Left lobe of liver (tissue), 2 donors: Measurements from ENCODE around the gene CRNKL1. TPM values are rescaled to one million over a fixed set of nuclear protein-coding genes. Genes with fewer than 3 reads are reported as not detected.

Experiments
- ATAC-seq: fragments of 200-7000 bp; cut with Tn5 transposase; one replicate; pipeline ENCODE4 v1.9.1; 2020; ENCODE audit warnings: mild to moderate bottlenecking, moderate library complexity
- DNase-seq: peaks from one replicate; pipeline ENCODE4 v3.0.0-alpha.2; 2020; ENCODE audit warnings: low spot score
- total RNA-seq: library from RNA; stranded (reverse); gene quantifications from one replicate; pipeline ENCODE4 v1.2.1, GENCODE V29; 2021
- donor health status: DM: no; HTN: no; CAD: no; lungs with moderate emphysema.
- donor health status: DM: no; HTN: yes; CAD: no.

Gene CRNKL1
- total RNA-seq, 1 donor from 2014 or later, result 8.7 TPM

DNA sequence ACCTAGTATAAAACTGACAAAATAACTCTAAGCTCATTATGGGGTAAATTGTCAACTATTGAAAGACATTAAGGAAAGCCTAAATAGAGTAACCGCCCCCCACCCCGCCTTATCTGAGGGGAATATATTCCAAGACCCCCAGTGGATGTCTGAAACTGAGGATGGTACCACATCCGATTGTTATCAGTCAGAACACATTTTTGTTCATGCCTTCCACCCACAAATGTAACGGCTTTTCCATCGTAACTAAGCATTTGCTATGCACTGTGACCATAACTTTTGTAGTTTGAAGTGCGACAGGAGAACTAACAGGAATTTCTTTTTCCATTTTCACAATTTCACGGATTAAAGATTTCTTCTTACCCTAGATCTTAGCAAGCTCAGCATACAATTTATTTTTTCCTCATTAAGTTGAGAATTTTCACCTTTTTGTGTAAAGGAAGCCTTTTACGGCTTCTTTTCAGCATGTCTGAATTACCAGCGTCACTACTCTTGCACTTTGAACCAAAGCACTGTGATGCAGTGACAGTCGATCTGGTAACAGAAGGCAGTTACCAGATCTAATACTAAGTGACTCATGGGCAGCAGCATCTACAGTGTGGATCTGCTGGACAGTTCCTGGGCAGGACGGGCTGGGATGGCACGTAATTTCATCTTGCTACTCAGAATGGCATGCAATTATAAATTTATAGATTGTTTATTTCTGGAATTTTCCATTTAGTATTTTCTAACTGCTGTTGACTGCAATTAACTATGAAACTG, 11.9 kb upstream of the CRNKL1 start:
- ATAC-seq (no peak), DNase-seq (no peak)

DNA sequence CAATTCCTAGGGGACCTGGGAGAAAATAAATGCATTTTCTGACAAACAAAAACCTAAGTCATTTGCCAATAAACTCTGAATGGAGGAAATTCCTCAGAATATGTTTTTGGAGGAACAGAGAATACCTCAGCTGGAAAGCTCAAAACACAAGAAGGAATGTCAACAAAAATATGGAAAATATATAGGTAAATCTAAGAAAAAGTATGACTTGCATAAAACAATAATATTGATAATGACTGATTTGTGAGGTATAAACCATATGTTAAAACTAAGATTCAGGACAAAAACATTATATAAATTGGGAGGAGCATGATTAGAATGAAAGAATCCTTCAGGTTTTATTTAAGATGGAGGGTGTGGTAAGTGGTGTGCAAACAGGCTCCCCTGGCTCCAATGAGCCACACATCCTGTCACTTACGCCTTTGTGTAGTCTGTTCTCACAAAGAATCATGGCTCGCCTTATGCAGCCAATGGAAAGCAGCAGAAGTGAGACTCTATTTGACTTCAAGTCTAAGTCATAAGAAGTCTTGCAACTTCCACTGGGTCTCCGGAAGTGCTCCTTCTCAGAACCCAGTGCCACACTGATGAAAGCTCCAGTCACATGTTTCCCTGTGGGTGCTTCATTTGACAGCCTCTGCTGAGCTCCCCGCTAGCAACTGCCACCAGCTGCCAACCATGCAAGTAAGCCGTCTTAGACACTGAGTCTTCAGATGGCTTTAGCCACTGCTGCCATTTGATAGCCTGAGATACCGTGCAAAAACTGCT, 8.2 kb upstream of the CRNKL1 start:
- DNase-seq, result no peak
- ATAC-seq, result no peak

DNA sequence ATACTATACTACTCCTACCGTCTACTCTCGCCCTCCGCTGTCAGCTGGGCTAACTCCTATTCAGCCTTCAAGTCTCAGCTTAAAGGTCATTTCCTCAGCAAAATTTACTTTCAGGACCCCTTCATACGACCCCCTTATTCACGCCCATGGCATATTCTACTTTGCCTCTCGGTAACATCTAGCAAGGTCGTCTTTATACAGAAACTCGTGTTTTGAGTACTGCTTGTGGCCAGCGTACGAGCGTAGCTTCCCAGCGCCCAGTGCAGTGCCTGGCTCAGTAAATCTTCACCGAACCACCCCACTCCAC, 546 bp downstream of the CRNKL1 start:
- no peak for DNase-seq
- peak; percentile 26 for ATAC-seq

DNA sequence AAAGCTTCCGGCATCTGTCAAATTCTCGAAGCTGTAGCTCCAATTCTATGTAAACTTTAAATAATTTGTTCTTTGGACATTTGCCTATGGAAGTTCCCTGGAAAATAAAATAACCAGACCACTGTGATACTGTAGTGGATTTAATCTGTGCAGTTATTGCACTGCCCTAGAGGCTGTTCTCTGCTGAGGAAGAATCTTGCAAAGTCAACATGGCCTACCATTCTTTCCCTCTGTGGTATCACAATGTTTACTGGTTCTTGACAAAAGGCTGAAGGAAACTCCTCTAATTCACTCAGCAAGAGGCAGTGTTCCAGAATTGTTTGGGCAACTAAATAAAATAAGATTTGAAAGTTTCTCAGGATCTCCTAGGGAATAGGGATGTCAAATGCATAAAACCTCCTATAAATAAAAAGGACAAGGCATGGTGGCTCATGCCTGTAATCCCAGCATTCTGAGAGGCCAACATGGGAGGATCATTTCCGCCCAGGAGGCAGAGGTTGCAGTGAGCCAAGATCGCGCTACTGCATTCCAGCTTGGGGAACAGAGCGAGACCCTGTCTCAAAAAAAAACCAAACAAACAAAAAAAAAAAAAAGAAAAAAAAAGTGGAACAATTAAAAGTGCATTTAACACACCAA, 12.4 kb downstream of the CRNKL1 start:
- DNase-seq (no peak), ATAC-seq (no peak)

DNA sequence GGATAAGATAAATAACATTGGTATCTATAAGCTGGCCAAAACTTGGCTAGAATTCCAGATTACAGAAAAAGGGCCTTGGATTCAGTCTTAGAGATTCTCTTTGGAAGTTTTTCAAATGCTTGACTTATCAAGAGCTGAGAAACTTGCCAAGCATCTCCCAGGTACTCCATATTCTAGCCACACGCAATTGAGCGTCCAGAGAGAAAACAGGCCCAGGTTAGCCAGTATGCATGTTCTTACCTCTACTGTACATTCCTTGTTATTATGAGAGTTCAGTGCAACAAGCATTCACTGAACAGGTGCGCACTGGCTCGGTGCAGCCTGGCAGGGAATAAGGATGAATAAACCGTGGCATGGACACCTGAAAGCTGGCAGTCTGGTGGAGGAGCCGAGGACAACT, 13.7 kb downstream of the CRNKL1 start:
- DNase-seq, result no peak
- no peak for ATAC-seq

DNA sequence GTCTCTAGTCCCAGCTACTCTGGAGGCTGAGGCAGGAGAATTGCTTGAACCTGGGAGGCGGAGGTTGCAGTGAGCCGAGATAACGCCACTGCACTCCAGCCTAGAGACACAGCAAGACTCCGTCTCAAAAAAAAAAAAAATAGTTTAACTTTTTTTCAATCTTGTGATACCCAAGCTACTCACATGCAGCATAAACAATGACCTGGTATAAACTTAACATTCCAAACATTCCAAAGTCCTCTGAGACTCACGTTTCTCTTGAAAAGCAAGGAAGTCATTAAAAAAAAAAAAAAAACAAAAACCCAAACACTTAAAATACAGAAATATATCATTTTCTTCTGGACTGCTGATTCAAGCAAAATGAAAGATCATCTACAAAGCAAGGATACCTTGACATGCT, 14.3 kb downstream of the CRNKL1 start:
- DNase-seq, result no peak
- ATAC-seq, result no peak

DNA sequence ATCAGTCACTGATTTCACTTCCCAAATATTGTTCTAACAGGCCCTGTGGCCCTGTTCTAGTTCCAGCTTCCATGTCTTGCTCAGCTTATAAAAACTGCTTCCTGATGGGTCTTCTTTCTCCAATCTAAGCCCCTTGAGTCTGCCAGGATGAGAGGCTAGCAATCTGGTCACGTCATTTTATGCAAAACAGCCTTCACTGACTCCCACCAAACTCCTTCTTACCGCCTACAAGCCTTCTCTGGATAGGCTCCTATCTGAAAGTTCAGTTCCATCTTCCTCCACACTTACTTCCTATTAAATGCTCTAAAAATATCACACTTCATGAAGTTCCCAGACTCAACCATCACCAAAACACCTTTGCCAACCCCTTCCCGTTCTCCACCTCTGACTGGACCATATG, 15.5 kb downstream of the CRNKL1 start:
- DNase-seq (no peak), ATAC-seq (no peak)

DNA sequence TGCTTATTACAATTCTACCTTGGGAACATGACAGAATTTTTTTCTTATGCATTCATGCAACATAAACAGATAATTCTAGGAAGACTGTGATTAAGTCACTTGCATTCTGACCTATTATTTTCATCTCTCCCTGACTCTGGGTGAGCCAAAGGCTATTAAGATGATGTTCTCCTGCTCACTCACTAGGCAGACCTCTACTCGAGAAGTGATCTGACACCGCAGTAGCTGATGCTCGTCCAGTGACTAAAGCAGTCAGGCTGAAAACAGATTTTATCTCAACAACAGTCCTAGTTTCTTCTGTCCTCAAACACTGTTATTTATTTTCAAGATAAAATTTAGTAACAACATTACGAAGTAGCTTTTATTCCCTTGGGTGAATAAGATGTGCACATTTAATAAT, 17.8 kb downstream of the CRNKL1 start:
- ATAC-seq (no peak), DNase-seq (no peak)

DNA sequence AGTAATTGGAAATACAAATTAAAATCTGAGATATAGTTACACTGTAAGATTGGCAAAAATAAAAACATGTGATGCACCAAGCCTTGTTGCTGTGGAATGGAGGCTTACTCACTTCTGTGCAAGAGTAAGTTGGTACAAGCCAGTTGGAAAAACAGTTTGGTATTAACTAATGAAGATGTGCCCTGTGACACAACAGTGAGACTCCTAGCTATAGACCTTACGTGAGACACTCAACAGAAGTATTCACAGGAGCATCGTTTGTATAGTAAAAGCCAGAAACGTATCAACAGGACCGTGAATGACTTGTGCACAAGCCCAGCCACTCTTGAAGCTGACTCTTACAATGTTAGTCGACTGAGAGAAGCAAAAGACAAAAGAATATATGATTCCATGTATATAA, 20.5 kb downstream of the CRNKL1 start:
- DNase-seq (no peak), ATAC-seq (no peak)

DNA sequence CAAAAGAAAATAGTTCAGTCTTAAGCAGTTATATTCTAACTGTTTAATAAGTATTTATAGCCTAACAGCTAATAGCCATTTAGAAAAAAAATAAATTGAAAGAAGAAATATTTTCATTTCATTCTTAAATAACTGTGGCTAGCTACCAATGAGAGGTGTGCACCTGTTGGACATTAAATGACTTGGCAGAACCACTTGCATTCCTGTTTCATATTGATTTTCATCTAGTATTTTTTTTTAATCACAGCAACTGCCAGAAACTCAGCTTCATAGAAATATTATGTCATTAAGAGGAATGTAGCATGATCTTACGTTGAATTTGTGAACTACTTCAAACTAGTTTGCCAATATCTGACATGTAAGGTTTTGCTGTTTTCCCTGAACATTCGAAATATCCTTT, 25.0 kb downstream of the CRNKL1 start:
- ATAC-seq (no peak), DNase-seq (no peak)

DNA sequence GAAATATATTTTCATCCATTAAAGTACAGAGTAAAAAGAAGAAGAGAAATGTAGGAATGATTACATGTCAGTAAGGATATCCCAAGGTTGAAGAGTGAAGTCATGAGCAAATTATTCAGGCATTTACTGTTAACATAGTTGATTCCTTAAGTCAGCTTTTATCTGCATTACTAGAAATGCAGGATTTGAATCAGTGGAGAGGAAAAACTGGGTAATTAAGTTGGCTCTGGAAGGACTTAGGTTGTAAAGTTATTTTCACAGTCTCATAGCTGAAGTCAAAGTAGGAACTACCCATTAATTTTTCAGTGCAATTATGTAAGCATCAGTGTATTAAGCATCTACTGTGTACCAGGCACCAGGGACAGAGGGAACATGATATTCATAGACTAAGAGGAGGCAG, 27.3 kb downstream of the CRNKL1 start:
- ATAC-seq (no peak), DNase-seq (no peak)

DNA sequence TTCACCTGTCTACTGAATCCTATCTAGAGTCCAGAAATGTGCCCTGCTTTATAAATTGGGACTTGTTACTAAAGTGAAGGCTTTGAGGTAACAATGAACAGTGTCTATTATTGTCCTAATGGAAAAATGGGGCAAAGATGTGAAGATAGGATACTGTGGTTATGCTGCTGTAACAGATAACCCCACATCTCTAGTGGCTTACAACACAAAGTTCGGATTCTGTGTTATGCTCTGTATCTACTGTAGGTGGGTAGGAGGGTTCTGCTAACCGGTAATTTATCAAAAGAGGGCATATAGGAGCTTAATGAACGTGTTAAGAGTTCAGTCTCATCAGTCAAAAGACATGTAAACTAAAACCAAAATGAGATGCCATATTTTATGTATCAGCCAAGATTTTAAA, 28.9 kb downstream of the CRNKL1 start:
- ATAC-seq, result no peak
- DNase-seq, result no peak

DNA sequence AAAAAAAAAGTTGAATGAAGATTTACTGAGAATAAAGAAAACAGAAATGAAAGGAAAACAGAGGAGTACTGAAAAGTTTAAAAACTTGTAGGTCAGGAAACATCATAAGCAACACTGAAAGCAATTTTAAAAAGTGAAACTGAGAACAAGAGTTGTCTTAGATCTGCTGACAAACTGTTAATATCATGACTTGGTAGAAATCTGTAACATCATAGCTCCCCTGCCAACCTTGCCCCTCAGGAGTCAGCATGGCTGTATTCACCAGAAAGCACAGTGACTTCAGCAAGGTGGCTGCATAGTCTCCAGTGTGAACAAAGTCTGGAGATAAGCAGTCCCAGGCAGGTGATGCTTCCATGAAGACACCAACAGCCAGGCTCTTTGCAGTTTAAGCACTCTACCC, 29.8 kb downstream of the CRNKL1 start:
- ATAC-seq, result no peak

DNA sequence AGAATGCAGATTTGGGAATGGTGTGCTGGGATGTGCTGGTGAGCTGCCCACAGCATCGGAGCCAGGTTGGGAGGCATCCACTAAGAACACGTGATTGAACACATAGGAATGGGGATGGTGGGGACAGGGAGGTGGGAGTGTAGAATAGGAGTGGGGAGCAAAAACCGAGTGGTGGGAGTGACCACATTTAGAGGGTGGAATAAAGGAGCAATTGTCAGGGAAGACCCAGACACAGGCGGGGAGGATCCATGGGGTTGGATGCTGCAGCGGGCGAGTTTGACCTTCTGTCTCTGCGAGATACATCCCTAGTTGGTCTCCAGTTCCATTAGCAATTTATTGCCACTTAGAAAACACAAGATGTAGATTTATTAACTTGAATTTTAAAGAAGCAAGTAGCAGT, 30.4 kb downstream of the CRNKL1 start:
- DNase-seq (no peak), ATAC-seq (no peak)

More for the DNA sequence above, 29.8 kb downstream of the CRNKL1 start:
- DNase-seq, result no peak

DNA sequence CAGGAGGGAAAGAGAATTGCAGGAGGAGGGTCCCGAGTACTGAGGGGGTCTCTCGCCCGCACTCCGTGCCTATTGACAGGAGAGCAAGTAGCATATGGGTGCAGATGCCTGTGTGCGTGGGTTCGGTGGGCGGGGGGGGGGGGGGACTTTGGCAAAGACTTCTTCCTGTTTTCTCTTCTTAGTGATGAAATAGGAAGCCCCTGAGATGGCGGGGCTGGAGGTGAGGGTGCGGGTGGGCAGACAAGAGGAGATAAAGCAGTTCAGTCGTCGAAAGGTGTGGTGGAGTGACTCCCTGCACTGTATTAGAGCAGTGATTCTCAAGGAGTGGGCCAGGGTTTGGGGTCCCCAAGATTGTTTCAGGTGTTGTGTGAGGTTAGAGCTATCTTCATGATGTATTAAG, 31.4 kb downstream of the CRNKL1 start:
- no peak for DNase-seq
- ATAC-seq, result no peak

DNA sequence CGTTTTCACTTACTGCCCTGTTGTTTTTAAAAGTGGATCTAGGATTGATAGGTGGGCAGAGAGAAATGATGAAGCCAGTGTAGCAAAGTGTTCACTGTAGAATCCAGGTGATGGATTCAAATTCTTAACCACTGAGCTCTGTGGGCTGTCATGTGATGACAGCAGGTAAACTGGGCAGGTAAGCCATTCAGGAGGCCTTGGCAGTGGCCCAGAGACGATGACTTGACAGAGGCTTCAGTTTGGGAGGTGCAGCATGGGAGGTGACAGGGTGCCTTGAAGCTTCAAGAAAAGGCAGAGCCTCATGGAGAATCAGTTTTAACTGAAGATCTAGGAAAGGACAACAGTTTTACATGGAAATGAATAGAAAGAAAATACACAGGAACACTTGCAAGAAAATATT, 33.1 kb downstream of the CRNKL1 start:
- DNase-seq, result no peak
- no peak for ATAC-seq

DNA sequence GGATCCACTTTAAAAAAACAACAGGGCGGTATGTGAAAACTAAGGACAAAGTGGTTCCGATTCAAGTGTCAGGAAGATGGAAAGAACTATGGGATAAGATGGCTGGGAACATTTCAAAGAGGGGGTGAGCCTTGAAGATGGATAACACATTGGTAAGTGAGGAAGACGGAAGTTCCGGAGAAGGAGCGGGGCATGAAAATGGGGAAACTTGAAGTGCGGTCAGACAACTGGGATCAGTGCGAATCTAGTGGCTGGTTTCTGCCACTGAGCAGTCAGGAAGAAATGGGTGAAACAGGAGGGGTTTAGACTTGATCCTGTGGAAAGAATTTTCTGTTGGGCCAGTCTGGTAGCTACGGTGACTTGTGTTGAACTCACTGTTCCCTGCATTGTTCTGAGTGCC, 33.9 kb downstream of the CRNKL1 start:
- ATAC-seq (no peak), DNase-seq (no peak)

DNA sequence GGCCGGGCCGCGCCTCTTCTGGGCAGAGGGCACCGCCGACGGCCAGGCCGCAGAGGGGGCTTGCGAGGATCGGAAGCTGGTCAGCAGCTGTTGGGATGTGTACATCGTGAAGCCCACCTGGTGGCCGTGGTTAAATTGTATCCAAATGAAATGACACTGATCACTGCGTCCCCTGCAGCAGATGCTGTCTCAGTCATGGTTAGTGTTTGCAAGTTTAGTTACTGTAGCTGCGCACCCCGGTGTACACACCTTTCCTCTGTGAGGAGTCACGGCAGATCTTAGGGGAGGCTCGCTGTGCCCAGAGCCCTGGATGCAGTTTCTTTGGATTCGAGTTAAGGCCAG, 34.5 kb downstream of the CRNKL1 start:
- ATAC-seq, result peak; percentile 15

DNA sequence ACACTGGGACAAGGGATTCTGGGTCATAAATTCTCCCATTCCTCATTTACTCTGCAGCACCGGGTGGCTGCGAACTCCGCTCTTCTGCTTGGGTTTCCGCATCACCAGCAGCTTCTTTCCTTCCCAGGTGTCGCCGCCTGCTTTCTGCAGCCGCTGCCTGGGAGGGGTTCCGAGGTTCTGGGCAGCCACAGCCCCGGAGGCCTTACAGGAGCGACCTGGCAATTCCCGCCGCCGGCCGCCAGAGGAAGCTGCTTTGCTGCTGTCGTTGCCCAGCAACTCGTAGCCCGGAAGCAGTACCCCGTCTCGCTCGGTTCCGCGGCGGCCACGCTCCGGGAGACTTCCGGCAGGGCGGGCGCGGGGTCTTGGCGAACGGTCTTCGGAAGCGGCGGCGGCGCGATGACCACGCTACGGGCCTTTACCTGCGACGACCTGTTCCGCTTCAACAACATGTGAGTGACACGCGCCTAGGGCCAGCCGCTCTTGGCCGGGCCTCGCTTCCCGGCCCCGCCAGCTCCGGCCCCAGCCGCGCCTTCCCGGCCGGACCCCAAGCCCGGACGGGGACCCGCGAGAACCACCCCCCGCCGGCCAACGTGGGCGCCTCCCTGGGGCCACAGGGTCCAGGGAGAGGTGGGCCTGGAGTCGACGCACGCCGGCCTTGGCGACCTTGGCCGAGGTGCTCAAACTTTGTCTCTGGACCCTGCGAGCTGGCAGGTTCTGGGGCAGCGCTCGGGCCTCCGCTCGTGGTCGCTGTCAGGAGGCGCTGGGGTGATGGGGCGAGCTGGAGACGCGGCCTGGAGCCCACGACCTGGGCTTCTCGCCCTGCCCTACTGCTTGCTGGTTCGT, 35.0 kb downstream of the CRNKL1 start, which contains the start of gene NAA20:
Gene NAA20, plus strand, starts transcription at position 362 of the 843 bp plus-strand sequence. Its CDS starts 35 bp downstream, at position 397.
- DNase-seq (peak; percentile 93), ATAC-seq (peak; percentile 99)

More for the DNA sequence above, 34.5 kb downstream of the CRNKL1 start:
- no peak for DNase-seq

DNA sequence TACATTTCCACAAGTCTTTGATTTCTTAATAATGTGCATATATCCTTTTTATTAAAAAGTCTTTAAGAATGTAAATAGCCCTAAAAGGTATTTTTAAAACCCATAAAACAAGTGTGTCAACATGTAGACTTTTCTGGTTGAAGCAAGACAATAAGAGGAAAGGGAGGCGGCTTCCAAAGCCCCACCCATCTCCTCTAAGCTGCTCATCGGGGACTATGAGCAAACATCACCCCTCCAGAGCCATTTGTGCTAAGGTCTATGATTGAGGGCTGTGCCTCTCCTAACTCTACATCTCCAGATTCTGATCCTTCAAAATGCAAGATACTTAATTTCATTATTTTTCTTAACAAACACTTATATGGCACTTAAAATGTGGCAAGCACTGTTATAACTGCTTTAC, 37.6 kb downstream of the CRNKL1 start:
- ATAC-seq, result no peak
- no peak for DNase-seq

DNA sequence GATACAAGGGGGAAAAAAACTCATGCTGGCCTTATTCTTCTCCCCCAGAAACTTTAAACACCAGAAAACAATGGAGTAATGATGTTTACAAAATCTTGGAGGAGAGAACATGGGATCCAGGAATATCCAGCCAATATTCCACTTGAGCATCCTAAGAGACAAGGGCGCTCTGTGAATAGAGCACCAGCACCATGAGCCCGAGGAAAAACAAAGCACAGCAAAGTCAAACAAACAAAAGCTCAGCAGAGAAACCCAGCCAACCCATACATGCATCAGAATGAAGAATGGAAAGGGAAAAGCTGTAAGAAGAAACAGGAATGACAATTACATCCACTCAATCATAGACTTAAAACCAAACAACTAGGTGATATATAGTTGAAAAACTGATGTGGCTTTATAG, 39.7 kb downstream of the CRNKL1 start:
- ATAC-seq, result no peak
- no peak for DNase-seq
